ENCODE measurements around the gene TBC1D32.
"Not testable (repeated sequence)": the region's sequence is repeated elsewhere in the genome, so short reads cannot be mapped to it uniquely, and the experiment has no call there.

- not testable (repeated sequence) for TF ChIP-seq CTCF (IDR thresholded peaks at IDR 0.05; ENCODE audit: low read length); EZH2 (IDR thresholded peaks at IDR 0.05; ENCODE audit: borderline replicate concordance, low read length)
Observed at GRCh38 chr6:121311814-121312213, 22.5 kb downstream of the TBC1D32 start.

All from OCI-LY1 (cell line).